ENCODE measurements around the gene KCND3.

Gene KCND3

GRCh38 chr1:111930356-111930755, 59.1 kb downstream of the KCND3 start:
- in situ Hi-C loops (cut with MboI; ENCODE audit: low pct_unique_long_range_greater_than_20kb, low sequenced_read_pairs), result no loop called here
- no peak for DNase-seq

- no peak for DNase-seq
- in situ Hi-C loops (cut with MboI; ENCODE audit: low pct_unique_long_range_greater_than_20kb, low sequenced_read_pairs), result no loop called here
Observed at GRCh38 chr1:111928531-111928930, 60.9 kb downstream of the KCND3 start.

GRCh38 chr1:111927652-111928051, 61.8 kb downstream of the KCND3 start:
- no peak for DNase-seq
- in situ Hi-C loops (cut with MboI; ENCODE audit: low pct_unique_long_range_greater_than_20kb, low sequenced_read_pairs), result no loop called here

GRCh38 chr1:111924786-111925185, 64.7 kb downstream of the KCND3 start:
- in situ Hi-C loops (cut with MboI; ENCODE audit: low pct_unique_long_range_greater_than_20kb, low sequenced_read_pairs), result no loop called here
- DNase-seq, result no peak

GRCh38 chr1:111923766-111924165, 65.7 kb downstream of the KCND3 start:
- in situ Hi-C loops (cut with MboI; ENCODE audit: low pct_unique_long_range_greater_than_20kb, low sequenced_read_pairs), result no loop called here
- no peak for DNase-seq

- DNase-seq, result no peak
- in situ Hi-C loops (cut with MboI; ENCODE audit: low pct_unique_long_range_greater_than_20kb, low sequenced_read_pairs), result no loop called here
Observed at GRCh38 chr1:111921948-111922347, 67.5 kb downstream of the KCND3 start.

GRCh38 chr1:111920221-111921024, 69.0 kb downstream of the KCND3 start:
- in situ Hi-C loops (cut with MboI; ENCODE audit: low pct_unique_long_range_greater_than_20kb, low sequenced_read_pairs), result no loop called here
- peak; percentile 11 for DNase-seq

GRCh38 chr1:111911776-111912515, 77.5 kb downstream of the KCND3 start:
- in situ Hi-C loops (cut with MboI; ENCODE audit: low pct_unique_long_range_greater_than_20kb, low sequenced_read_pairs), result no loop called here
- no peak for DNase-seq

GRCh38 chr1:111911061-111911460, 78.4 kb downstream of the KCND3 start:
- in situ Hi-C loops (cut with MboI; ENCODE audit: low pct_unique_long_range_greater_than_20kb, low sequenced_read_pairs), result no loop called here
- DNase-seq, result no peak

- in situ Hi-C loops (cut with MboI; ENCODE audit: low pct_unique_long_range_greater_than_20kb, low sequenced_read_pairs), result no loop called here
- no peak for DNase-seq
Observed at GRCh38 chr1:111909030-111909429, 80.4 kb downstream of the KCND3 start.

- DNase-seq, result no peak
- in situ Hi-C loops (cut with MboI; ENCODE audit: low pct_unique_long_range_greater_than_20kb, low sequenced_read_pairs), result no loop called here
Observed at GRCh38 chr1:111908011-111908621, 81.4 kb downstream of the KCND3 start.

- DNase-seq, result no peak
- in situ Hi-C loops (cut with MboI; ENCODE audit: low pct_unique_long_range_greater_than_20kb, low sequenced_read_pairs), result no loop called here
Observed at GRCh38 chr1:111907321-111907720, 82.1 kb downstream of the KCND3 start.

- in situ Hi-C loops (cut with MboI; ENCODE audit: low pct_unique_long_range_greater_than_20kb, low sequenced_read_pairs), result no loop called here
- no peak for DNase-seq
Observed at GRCh38 chr1:111906816-111907215, 82.7 kb downstream of the KCND3 start.

- in situ Hi-C loops (cut with MboI; ENCODE audit: low pct_unique_long_range_greater_than_20kb, low sequenced_read_pairs), result no loop called here
- DNase-seq, result no peak
Observed at GRCh38 chr1:111906111-111906510, 83.4 kb downstream of the KCND3 start.

- no peak for DNase-seq
- in situ Hi-C loops (cut with MboI; ENCODE audit: low pct_unique_long_range_greater_than_20kb, low sequenced_read_pairs), result no loop called here
Observed at GRCh38 chr1:111904478-111905218, 84.8 kb downstream of the KCND3 start.

- in situ Hi-C loops (cut with MboI; ENCODE audit: low pct_unique_long_range_greater_than_20kb, low sequenced_read_pairs), result no loop called here
- no peak for DNase-seq
Observed at GRCh38 chr1:111903871-111904449, 85.5 kb downstream of the KCND3 start.

- no peak for DNase-seq
- in situ Hi-C loops (cut with MboI; ENCODE audit: low pct_unique_long_range_greater_than_20kb, low sequenced_read_pairs), result no loop called here
Observed at GRCh38 chr1:111903148-111903870, 86.2 kb downstream of the KCND3 start.

- DNase-seq, result no peak
- in situ Hi-C loops (cut with MboI; ENCODE audit: low pct_unique_long_range_greater_than_20kb, low sequenced_read_pairs), result no loop called here
Observed at GRCh38 chr1:111895469-111895868, 94.0 kb downstream of the KCND3 start.

GRCh38 chr1:111895017-111895416, 94.5 kb downstream of the KCND3 start:
- in situ Hi-C loops (cut with MboI; ENCODE audit: low pct_unique_long_range_greater_than_20kb, low sequenced_read_pairs), result no loop called here

More at GRCh38 chr1:111895017-111895416, 94.5 kb downstream of the KCND3 start:
- no peak for DNase-seq
